H1 (cell line): ENCODE data around the gene CREBBP. TPM values are rescaled to one million over a fixed set of nuclear protein-coding genes. Genes with fewer than 3 reads are reported as not detected.
A peak's percentile ranks its signal among the peaks of the same experiment; 100 is the strongest.

Experiments
- CTCF ChIA-PET: fragments of 300-600 bp; sonication (Branson Sonifier 250); formaldehyde crosslinking; loops from one replicate; lab custom pipeline; 2021; ENCODE audit not compliant: partially characterized antibody; lab: Charles Lee
- POLR2A ChIA-PET: fragments of 300-600 bp; sonication (Branson Sonifier 250); formaldehyde crosslinking; loops from one replicate; lab custom pipeline; 2021; ENCODE audit warnings: inconsistent platforms; ENCODE audit not compliant: partially characterized antibody; lab: Charles Lee
- DNase-seq, 2 experiments: peaks; one replicate each; pipeline versions ENCODE4 v3.0.0 to v3.0.0-alpha.2; 2010 to 2022; ENCODE audit warnings: low spot score in 2 of 2, low read depth in 1 of 2, mixed read lengths in 1 of 2
- FAIRE-seq: peaks from 2 replicates; lab custom pipeline; 2011; peaks lifted over from hg19 to GRCh38; lab: Jason Lieb, UNC
- H2AFZ ChIP-seq: 2 replicates; pipeline ENCODE4 v1.8.1; 2012; ENCODE audit warnings: low read length, inconsistent platforms
- H2AK5ac ChIP-seq: 2 replicates; pipeline ENCODE4 v1.6.1; 2013; ENCODE audit warnings: low read depth, low read length
- H2BK120ac ChIP-seq: replicated peaks from 2 replicates; pipeline ENCODE3; 2013; ENCODE audit warnings: low read depth, low read length, inconsistent platforms
- H2BK12ac ChIP-seq: 2 replicates; pipeline ENCODE4 v1.6.1; 2013; ENCODE audit warnings: low read depth, low read length
- H2BK15ac ChIP-seq: 2 replicates; pipeline ENCODE4 v1.6.1; 2013; ENCODE audit warnings: low read length
- H2BK20ac ChIP-seq: 2 replicates; pipeline ENCODE4 v1.6.1; 2013; ENCODE audit warnings: low read length
- H2BK5ac ChIP-seq: 2 replicates; pipeline ENCODE4 v1.6.1; 2013; ENCODE audit warnings: low read depth, low read length
- H3K14ac ChIP-seq: 2 replicates; pipeline ENCODE4 v1.6.1; 2013; ENCODE audit warnings: inconsistent platforms; ENCODE audit not compliant: insufficient read length
- H3K18ac ChIP-seq: 2 replicates; pipeline ENCODE4 v1.6.1; 2013; ENCODE audit warnings: low read length; ENCODE audit errors: extremely low read depth
- H3K23ac ChIP-seq: 2 replicates; pipeline ENCODE4 v1.6.1; 2013; ENCODE audit warnings: inconsistent platforms; ENCODE audit not compliant: insufficient read length
- H3K23me2 ChIP-seq: 2 replicates; pipeline ENCODE4 v1.6.1; 2013; ENCODE audit warnings: low read depth, low read length
- H3K27ac ChIP-seq: 2 replicates; pipeline ENCODE4 v1.6.1; 2011; ENCODE audit warnings: low read depth, low read length, inconsistent platforms
- H3K27me3 ChIP-seq, 4 experiments: replicated peaks in 1 of 4; 1 replicate in 1 of 4; 2 replicates in 3 of 4; pipeline versions ENCODE4 v1.6.1 to v1.8.1; 2011 to 2013; ENCODE audit warnings: low read length in 3 of 4, mild to moderate bottlenecking in 3 of 4, inconsistent platforms in 2 of 4, mixed read lengths in 2 of 4, moderate library complexity in 1 of 4; ENCODE audit not compliant: control insufficient read depth in 3 of 4, insufficient read depth in 3 of 4; ENCODE audit errors: extremely low read depth in 1 of 4
- H3K36me3 ChIP-seq, 4 experiments: 2 replicates each; pipeline versions ENCODE4 v1.6.1 to v1.8.1; 2011 to 2013; ENCODE audit warnings: mild to moderate bottlenecking in 4 of 4, low read length in 3 of 4, moderate library complexity in 2 of 4, control low read depth in 1 of 4, inconsistent platforms in 1 of 4; ENCODE audit not compliant: insufficient read depth in 4 of 4, control insufficient read depth in 2 of 4
- H3K4ac ChIP-seq: replicated peaks from 2 replicates; pipeline ENCODE3; 2013; ENCODE audit warnings: low read length, low read depth, mixed read lengths, inconsistent platforms; ENCODE audit not compliant: insufficient read length
- H3K4me1 ChIP-seq, 4 experiments: replicated peaks in 1 of 4; 1 replicate in 1 of 4; 2 replicates in 3 of 4; pipeline versions ENCODE4 v1.6.1 to v1.8.1; 2011 to 2013; ENCODE audit warnings: low read length in 3 of 4, inconsistent platforms in 2 of 4, mixed read lengths in 1 of 4; ENCODE audit not compliant: insufficient read depth in 4 of 4, control insufficient read depth in 3 of 4
- H3K4me2 ChIP-seq, 2 experiments: 2 replicates each; pipeline versions ENCODE4 v1.6.1 to v1.8.1; 2011 to 2013; ENCODE audit warnings: low read depth in 2 of 2, low read length in 2 of 2, control low read depth in 1 of 2, inconsistent platforms in 1 of 2, mild to moderate bottlenecking in 1 of 2; ENCODE audit not compliant: insufficient read depth in 1 of 2
- H3K4me3 ChIP-seq, 4 experiments: fragments of 200-600, 300-600 bp in 1 of 4; sonication (generic), shearing (Covaris generic), sonication (Bioruptor Twin) in 1 of 4; 2 replicates each; pipeline versions ENCODE4 v1.5.1 to v1.8.1; 2011 to 2016; ENCODE audit warnings: low read length in 4 of 4, low read depth in 3 of 4, control low read depth in 2 of 4, inconsistent platforms in 2 of 4, mild to moderate bottlenecking in 2 of 4, mixed read lengths in 1 of 4, moderate library complexity in 1 of 4; ENCODE audit not compliant: insufficient read depth in 2 of 4; ENCODE audit errors: extremely low read depth in 1 of 4
- H3K56ac ChIP-seq: replicated peaks from 2 replicates; pipeline ENCODE3; 2013; ENCODE audit warnings: low read depth, mild to moderate bottlenecking, mixed read lengths, low read length, inconsistent platforms; ENCODE audit not compliant: insufficient read length
- H3K79me1 ChIP-seq: 2 replicates; pipeline ENCODE4 v1.6.1; 2013; ENCODE audit warnings: low read depth, low read length, control low read depth
- H3K79me2 ChIP-seq, 2 experiments: 2 replicates each; pipeline versions ENCODE4 v1.6.1 to v1.8.1; 2012 to 2013; ENCODE audit warnings: low read length in 2 of 2, mild to moderate bottlenecking in 2 of 2, inconsistent platforms in 1 of 2; ENCODE audit not compliant: insufficient read depth in 2 of 2, control insufficient read depth in 1 of 2
- H3K9ac ChIP-seq, 4 experiments: replicated peaks in 1 of 4; 1 replicate in 1 of 4; 2 replicates in 3 of 4; pipeline versions ENCODE4 v1.6.1 to v1.8.1; 2011 to 2013; ENCODE audit warnings: low read depth in 3 of 4, low read length in 3 of 4, control low read depth in 2 of 4, mild to moderate bottlenecking in 2 of 4, moderate library complexity in 2 of 4, inconsistent platforms in 1 of 4; ENCODE audit errors: extremely low read depth in 1 of 4
- H3K9me3 ChIP-seq, 2 experiments: 2 replicates each; pipeline versions ENCODE4 v1.6.1 to v1.8.1; 2012 to 2013; ENCODE audit warnings: mild to moderate bottlenecking in 2 of 2, moderate library complexity in 2 of 2, control low read depth in 1 of 2, inconsistent platforms in 1 of 2, low read depth in 1 of 2, low read length in 1 of 2, mixed read lengths in 1 of 2; ENCODE audit not compliant: insufficient read depth in 2 of 2
- H4K20me1 ChIP-seq, 2 experiments: replicated peaks in 1 of 2; 2 replicates each; pipeline versions ENCODE3 to v1.8.1; 2011 to 2013; ENCODE audit warnings: inconsistent platforms in 2 of 2, low read length in 2 of 2, mild to moderate bottlenecking in 1 of 2; ENCODE audit not compliant: insufficient read depth in 2 of 2, control insufficient read depth in 1 of 2
- H4K5ac ChIP-seq: 2 replicates; pipeline ENCODE4 v1.6.1; 2013; ENCODE audit warnings: low read length, low read depth, mixed read lengths, inconsistent platforms; ENCODE audit not compliant: insufficient read length
- H4K8ac ChIP-seq: 2 replicates; pipeline ENCODE4 v1.8.0; 2013; ENCODE audit warnings: mild to moderate bottlenecking, moderate library complexity, low read length, inconsistent platforms; ENCODE audit not compliant: insufficient read depth; ENCODE audit errors: extremely low read depth
- H4K91ac ChIP-seq: replicated peaks from 2 replicates; pipeline ENCODE3; 2013; ENCODE audit warnings: low read length, mixed read lengths, inconsistent platforms; ENCODE audit not compliant: insufficient read length
- CREB1 ChIP-seq: IDR thresholded peaks from 2 replicates; pipeline ENCODE4 v1.6.1; 2012; ENCODE audit warnings: inconsistent platforms
- HDAC6 ChIP-seq: IDR thresholded peaks from one replicate; pipeline ENCODE4 v1.7.1; 2012; ENCODE audit warnings: low read depth, mild to moderate bottlenecking, inconsistent platforms, low read length, moderate library complexity
- JUND ChIP-seq: IDR thresholded peaks from 2 replicates; pipeline ENCODE4 v1.6.1; 2011; ENCODE audit warnings: mild to moderate bottlenecking, improper control_type of control experiment, low read length
- KDM4A ChIP-seq: IDR thresholded peaks from one replicate; pipeline ENCODE4 v1.7.1; 2012; ENCODE audit warnings: low read depth, mild to moderate bottlenecking, moderate library complexity, low read length, inconsistent platforms; ENCODE audit not compliant: severe bottlenecking
- POLR2A ChIP-seq, 2 experiments: IDR thresholded peaks; 1 replicate in 1 of 2; 2 replicates in 1 of 2; pipeline ENCODE4 v1.6.1; 2011; ENCODE audit warnings: low read depth in 2 of 2, low read length in 2 of 2, mild to moderate bottlenecking in 2 of 2; ENCODE audit errors: control extremely low read depth in 1 of 2
- POLR2AphosphoS5 ChIP-seq: IDR thresholded peaks from 2 replicates; pipeline ENCODE4 v1.6.1; 2011; ENCODE audit warnings: low read depth, low read length
- SIX5 ChIP-seq: IDR thresholded peaks from 2 replicates; pipeline ENCODE4 v1.6.1; 2011; ENCODE audit warnings: mild to moderate bottlenecking, low read depth, low read length
- TAF1 ChIP-seq: IDR thresholded peaks from 2 replicates; pipeline ENCODE4 v1.6.1; 2011; ENCODE audit warnings: mild to moderate bottlenecking, low read depth, low read length
- WGBS, 2 experiments: shearing (Covaris generic) in 1 of 2; methylation state at CpG; one replicate each; pipeline versions ENCODE4 v1.1.6 to v1.1.7; 2013 to 2015; ENCODE audit warnings: low lambda C conversion rate in 2 of 2, mixed read lengths in 2 of 2, inconsistent platforms in 1 of 2, low coverage in 1 of 2, missing lambda C conversion rate in 1 of 2; ENCODE audit not compliant: insufficient replicate concordance in 2 of 2, insufficient coverage in 1 of 2, insufficient read length in 1 of 2; ENCODE audit errors: extremely low coverage in 1 of 2, missing lambda C conversion rate in 1 of 2; 5-methylcytosine and 5-hydroxymethylcytosine counted together
- long read RNA-seq, 2 experiments: library from RNA in 1 of 2; library from capped mRNA in 1 of 2; stranded (forward); transcript quantifications; one replicate each; pipeline ENCODE4 v2.0.0, GENCODE V29; 2021; ENCODE audit warnings: inconsistent platforms in 1 of 2
- polyA minus RNA-seq, 3 experiments: library from RNA; depleted of rRNA, polyadenylated mRNA; stranded (reverse); fragments of >200 nt; gene quantifications; 1 replicate in 2 of 3; 2 replicates in 1 of 3; pipeline ENCODE4 v1.2.3, GENCODE V29; 2011
- polyA plus RNA-seq, 7 experiments: library from polyadenylated mRNA; depleted of rRNA in 3 of 7; stranded (reverse) in 5 of 7; unstranded in 2 of 7; fragments of >200 nt in 5 of 7; fragments of 200-250 nt in 2 of 7; gene quantifications; 1 replicate in 5 of 7; 2 replicates in 1 of 7; 4 replicates in 1 of 7; pipeline versions ENCODE4 v1.2.1 to v1.2.3, GENCODE V29; 2011 to 2013; ENCODE audit warnings: missing spikeins in 2 of 7, mixed read lengths in 2 of 7
- total RNA-seq: library from RNA; stranded (reverse); fragmentation: NEBNext Ultra II Directional; extraction: Animal tissue kit (Norgen Biotek cat#: 25700); gene quantifications from 2 replicates; pipeline ENCODE4 v1.2.1, GENCODE V29; 2021
- TF ChIP-seq, protein P1 (sequence below): IDR thresholded peaks from 2 replicates; pipeline ENCODE4 v1.6.1; 2012; ENCODE audit warnings: inconsistent platforms

CREBBP gene
- total RNA-seq (60.1 and 66.1 TPM in 2 replicates), polyA plus RNA-seq (2011; rRNA removed) (10.0 and 15.9 TPM in 2 replicates), polyA minus RNA-seq (2011; rRNA and poly(A)+ RNA removed) (29.5 and 35.0 TPM in 2 replicates)
- 7.3 TPM for polyA plus RNA-seq (2011; cell fraction: cytosol; rRNA removed)
- polyA plus RNA-seq (2011; cell fraction: nucleus; rRNA removed), result 28.2 TPM
- polyA plus RNA-seq (2012, experiment 1 of 2), result 25.6 to 34.1 TPM (median 29.2 TPM) in 4 replicates
- polyA plus RNA-seq (2012, experiment 2 of 2), result 5.6 TPM
- polyA plus RNA-seq (2013, experiment 1 of 2), result 20.5 TPM
- polyA plus RNA-seq (2013, experiment 2 of 2), result 18.9 TPM
- polyA minus RNA-seq (2011; cell fraction: cytosol; rRNA and poly(A)+ RNA removed), result 50.9 TPM
- polyA minus RNA-seq (2011; cell fraction: nucleus; rRNA and poly(A)+ RNA removed), result 57.2 TPM
- long read RNA-seq, experiment 1, partial matches to known transcripts, result 6 of 23 reads
- long read RNA-seq, experiment 1, other reads (novel, unspliced or antisense), result 17 of 23 reads
- long read RNA-seq, experiment 2, partial matches to known transcripts, result 0 of 2 reads
- long read RNA-seq, experiment 2, other reads (novel, unspliced or antisense), result 2 of 2 reads

DNA sequence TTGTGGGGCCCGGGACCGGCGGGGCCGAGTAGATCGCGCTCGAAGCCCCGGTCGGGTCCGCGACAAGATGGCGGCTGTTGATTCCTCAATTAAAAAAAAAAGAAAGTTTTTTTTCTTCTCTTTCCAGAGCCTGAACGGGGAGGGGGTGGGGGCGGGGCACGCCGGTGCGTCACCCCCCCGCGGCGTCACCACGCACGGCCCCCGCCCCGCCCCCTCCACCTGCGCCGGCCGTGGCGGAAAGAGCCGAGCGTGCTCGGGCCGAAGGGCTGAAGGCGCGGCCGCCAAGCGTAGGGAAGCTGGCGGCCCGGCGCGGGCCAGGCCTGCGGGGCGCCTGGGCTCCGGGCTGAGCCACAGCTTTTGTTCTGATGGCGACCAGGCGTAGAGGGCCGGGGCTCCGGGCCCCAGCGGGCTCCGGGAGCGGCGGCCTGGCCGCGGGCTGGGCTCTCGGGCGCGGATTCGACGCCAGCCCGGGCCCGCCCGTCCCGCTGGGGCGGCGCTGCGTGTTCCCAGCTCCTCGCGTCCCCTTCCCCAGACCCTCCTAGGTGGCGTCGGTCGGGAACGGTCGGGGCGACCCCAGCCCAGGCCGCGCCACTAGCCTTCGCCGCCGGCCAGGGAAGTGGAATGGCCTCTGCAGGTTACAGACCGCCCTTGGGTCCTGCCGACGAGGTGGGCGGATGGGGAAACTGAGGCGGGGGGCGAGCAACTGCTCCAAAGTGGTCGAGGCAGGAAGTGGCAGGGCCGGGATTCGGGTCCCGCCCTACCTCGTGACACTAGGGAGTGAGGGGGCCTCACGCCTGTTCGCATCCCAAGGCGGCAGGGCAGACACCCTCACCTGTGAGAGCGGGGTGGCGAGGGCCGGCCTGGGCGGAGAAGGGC is at the start of gene CREBBP:
Gene CREBBP (minus strand): TSS at position 91 of the 876 bp plus-strand sequence. CDS start 797 bp downstream, outside the sequence.
- Histone ChIP-seq H3K4me3 (peak within 1 kb of the TSS; percentile 78 to 87 (median 82)), H3K23me2 (peaks cover 11% of the 10 kb centered on the region), H3K79me2 (peaks cover 24 to 37% of the 10 kb centered on the region in 2 experiments), H2AK5ac (no peak within 1 kb of the TSS), H2BK20ac (no peak within 1 kb of the TSS), H3K27me3 (no peaks in the 10 kb centered on the region; a peak in 1 of 7 replicates), H3K56ac (peak within 1 kb of the TSS; percentile 86), H4K91ac (peak within 1 kb of the TSS; percentile 97), H2BK5ac (peak within 1 kb of the TSS; percentile 71; the same call in 1 of the 2 replicates), H3K23ac (no peak within 1 kb of the TSS), H3K9me3 (no peaks in the 10 kb centered on the region), H2BK15ac (peak within 1 kb of the TSS; percentile 81; the same call in 1 of the 2 replicates), H4K8ac (peak within 1 kb of the TSS; percentile 96), H3K4me2 (peak within 1 kb of the TSS; percentile 94 to 100), H4K5ac (peak within 1 kb of the TSS; percentile 67), H3K4ac (peak within 1 kb of the TSS; percentile 69), H3K14ac (no peak within 1 kb of the TSS), H3K4me1 (peaks cover 0 to 13% (median 3%) of the 10 kb centered on the region in 4 experiments; a peak in 6 of 7 replicates), H3K27ac (peak within 1 kb of the TSS; percentile 88), H2BK12ac (no peak within 1 kb of the TSS), H2BK120ac (no peak within 1 kb of the TSS), H2AFZ (peak within 1 kb of the TSS; percentile 79; the same call in 1 of the 2 replicates), H3K18ac (peak within 1 kb of the TSS; percentile 51), H3K36me3 (peaks cover 0 to 4% (median 0%) of the 10 kb centered on the region in 4 experiments; a peak in 1 of 8 replicates), H3K9ac (peak within 1 kb of the TSS; percentile 77 to 95 (median 84)), H4K20me1 (peaks cover 26 to 31% of the 10 kb centered on the region in 2 experiments), H3K79me1 (peaks cover 12% of the 10 kb centered on the region)
- 5% methylated on average over 44 of the region's 96 CpGs; no CpG with 5 or more reads in 1 of the 2 experiments for WGBS, 2 experiments
- DNase-seq, result peak; percentile 41 to 87
- FAIRE-seq, result no peak
- ChIA-PET CTCF (no interaction called here), POLR2A (interaction anchor here (0.5 to 1.9 kb wide), 15 partner anchors 9 to 547 kb away, joined by 3 to 13 read pairs (median 4); partner anchors contain the start of genes DNASE1, SRL and TRAP1)
- peak; percentile 85 for TF ChIP-seq KDM4A
- TF ChIP-seq HDAC6, result no peak
- TF ChIP-seq JUND, result no peak
- peak; percentile 85 for TF ChIP-seq TAF1
- TF ChIP-seq POLR2A (IDR thresholded peaks at IDR 0.05; ENCODE audit: control extremely low read depth in 1 of 2, low read depth in 2 of 2, low read length in 2 of 2), result peak; percentile 55 to 88
- TF ChIP-seq SIX5, result no peak
- TF ChIP-seq, protein P1, sequence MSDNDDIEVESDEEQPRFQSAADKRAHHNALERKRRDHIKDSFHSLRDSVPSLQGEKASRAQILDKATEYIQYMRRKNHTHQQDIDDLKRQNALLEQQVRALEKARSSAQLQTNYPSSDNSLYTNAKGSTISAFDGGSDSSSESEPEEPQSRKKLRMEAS, result peak; percentile 72
- peak; percentile 55 for TF ChIP-seq POLR2AphosphoS5
- TF ChIP-seq CREB1, result peak; percentile 76
